ENCODE data around the gene KCNG1.

DNA sequence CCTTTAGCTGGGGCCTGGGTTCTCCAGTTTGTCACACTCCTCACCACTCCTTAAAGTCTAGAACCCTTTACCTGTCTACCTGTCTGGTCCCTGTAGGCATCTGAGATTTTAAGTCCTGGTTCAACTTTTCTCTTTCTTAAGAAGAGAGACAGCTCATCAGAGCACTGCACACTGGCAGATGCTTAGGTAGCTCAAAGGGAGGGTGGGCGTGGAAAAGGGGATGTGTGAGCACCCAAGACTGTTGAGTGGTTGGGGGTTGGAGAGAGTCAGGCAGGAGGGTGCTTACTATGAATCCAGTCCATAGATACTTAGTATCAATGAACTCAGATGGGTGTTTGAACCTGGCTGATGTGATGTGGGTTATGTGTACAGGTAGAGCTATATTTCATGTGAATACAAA is 6.6 kb upstream of the KCNG1 start:
- TF ChIP-seq, protein P1, sequence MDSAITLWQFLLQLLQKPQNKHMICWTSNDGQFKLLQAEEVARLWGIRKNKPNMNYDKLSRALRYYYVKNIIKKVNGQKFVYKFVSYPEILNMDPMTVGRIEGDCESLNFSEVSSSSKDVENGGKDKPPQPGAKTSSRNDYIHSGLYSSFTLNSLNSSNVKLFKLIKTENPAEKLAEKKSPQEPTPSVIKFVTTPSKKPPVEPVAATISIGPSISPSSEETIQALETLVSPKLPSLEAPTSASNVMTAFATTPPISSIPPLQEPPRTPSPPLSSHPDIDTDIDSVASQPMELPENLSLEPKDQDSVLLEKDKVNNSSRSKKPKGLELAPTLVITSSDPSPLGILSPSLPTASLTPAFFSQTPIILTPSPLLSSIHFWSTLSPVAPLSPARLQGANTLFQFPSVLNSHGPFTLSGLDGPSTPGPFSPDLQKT (IDR thresholded peaks at IDR 0.05; ENCODE audit: borderline replicate concordance, low read depth, low read length) = no peak
- TF ChIP-seq, protein P2, sequence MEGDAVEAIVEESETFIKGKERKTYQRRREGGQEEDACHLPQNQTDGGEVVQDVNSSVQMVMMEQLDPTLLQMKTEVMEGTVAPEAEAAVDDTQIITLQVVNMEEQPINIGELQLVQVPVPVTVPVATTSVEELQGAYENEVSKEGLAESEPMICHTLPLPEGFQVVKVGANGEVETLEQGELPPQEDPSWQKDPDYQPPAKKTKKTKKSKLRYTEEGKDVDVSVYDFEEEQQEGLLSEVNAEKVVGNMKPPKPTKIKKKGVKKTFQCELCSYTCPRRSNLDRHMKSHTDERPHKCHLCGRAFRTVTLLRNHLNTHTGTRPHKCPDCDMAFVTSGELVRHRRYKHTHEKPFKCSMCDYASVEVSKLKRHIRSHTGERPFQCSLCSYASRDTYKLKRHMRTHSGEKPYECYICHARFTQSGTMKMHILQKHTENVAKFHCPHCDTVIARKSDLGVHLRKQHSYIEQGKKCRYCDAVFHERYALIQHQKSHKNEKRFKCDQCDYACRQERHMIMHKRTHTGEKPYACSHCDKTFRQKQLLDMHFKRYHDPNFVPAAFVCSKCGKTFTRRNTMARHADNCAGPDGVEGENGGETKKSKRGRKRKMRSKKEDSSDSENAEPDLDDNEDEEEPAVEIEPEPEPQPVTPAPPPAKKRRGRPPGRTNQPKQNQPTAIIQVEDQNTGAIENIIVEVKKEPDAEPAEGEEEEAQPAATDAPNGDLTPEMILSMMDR (tag by site-specific recombination; IDR thresholded peaks at IDR 0.05) = no peak
- TF ChIP-seq ZNF366 (tag by site-specific recombination; conservative IDR thresholded peaks at IDR 0.05) (no peak), ZNF335 (tag by site-specific recombination; conservative IDR thresholded peaks at IDR 0.05) (no peak), ZBTB21 (tag by site-specific recombination; IDR thresholded peaks at IDR 0.05) (no peak), ZNF747 (tag by site-specific recombination; IDR thresholded peaks at IDR 0.05) (no peak)
- TF ChIP-seq, protein P3, sequence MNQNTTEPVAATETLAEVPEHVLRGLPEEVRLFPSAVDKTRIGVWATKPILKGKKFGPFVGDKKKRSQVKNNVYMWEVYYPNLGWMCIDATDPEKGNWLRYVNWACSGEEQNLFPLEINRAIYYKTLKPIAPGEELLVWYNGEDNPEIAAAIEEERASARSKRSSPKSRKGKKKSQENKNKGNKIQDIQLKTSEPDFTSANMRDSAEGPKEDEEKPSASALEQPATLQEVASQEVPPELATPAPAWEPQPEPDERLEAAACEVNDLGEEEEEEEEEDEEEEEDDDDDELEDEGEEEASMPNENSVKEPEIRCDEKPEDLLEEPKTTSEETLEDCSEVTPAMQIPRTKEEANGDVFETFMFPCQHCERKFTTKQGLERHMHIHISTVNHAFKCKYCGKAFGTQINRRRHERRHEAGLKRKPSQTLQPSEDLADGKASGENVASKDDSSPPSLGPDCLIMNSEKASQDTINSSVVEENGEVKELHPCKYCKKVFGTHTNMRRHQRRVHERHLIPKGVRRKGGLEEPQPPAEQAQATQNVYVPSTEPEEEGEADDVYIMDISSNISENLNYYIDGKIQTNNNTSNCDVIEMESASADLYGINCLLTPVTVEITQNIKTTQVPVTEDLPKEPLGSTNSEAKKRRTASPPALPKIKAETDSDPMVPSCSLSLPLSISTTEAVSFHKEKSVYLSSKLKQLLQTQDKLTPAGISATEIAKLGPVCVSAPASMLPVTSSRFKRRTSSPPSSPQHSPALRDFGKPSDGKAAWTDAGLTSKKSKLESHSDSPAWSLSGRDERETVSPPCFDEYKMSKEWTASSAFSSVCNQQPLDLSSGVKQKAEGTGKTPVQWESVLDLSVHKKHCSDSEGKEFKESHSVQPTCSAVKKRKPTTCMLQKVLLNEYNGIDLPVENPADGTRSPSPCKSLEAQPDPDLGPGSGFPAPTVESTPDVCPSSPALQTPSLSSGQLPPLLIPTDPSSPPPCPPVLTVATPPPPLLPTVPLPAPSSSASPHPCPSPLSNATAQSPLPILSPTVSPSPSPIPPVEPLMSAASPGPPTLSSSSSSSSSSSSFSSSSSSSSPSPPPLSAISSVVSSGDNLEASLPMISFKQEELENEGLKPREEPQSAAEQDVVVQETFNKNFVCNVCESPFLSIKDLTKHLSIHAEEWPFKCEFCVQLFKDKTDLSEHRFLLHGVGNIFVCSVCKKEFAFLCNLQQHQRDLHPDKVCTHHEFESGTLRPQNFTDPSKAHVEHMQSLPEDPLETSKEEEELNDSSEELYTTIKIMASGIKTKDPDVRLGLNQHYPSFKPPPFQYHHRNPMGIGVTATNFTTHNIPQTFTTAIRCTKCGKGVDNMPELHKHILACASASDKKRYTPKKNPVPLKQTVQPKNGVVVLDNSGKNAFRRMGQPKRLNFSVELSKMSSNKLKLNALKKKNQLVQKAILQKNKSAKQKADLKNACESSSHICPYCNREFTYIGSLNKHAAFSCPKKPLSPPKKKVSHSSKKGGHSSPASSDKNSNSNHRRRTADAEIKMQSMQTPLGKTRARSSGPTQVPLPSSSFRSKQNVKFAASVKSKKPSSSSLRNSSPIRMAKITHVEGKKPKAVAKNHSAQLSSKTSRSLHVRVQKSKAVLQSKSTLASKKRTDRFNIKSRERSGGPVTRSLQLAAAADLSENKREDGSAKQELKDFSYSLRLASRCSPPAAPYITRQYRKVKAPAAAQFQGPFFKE (tag by site-specific recombination; IDR thresholded peaks at IDR 0.05; ENCODE audit: borderline replicate concordance) = no peak
- TF ChIP-seq, protein P4, sequence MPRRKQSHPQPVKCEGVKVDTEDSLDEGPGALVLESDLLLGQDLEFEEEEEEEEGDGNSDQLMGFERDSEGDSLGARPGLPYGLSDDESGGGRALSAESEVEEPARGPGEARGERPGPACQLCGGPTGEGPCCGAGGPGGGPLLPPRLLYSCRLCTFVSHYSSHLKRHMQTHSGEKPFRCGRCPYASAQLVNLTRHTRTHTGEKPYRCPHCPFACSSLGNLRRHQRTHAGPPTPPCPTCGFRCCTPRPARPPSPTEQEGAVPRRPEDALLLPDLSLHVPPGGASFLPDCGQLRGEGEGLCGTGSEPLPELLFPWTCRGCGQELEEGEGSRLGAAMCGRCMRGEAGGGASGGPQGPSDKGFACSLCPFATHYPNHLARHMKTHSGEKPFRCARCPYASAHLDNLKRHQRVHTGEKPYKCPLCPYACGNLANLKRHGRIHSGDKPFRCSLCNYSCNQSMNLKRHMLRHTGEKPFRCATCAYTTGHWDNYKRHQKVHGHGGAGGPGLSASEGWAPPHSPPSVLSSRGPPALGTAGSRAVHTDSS (tag by site-specific recombination; IDR thresholded peaks at IDR 0.05) = no peak
